Measurements from ENCODE around the gene CLTCL1. TPM values are rescaled to one million over a fixed set of nuclear protein-coding genes. Genes with fewer than 3 reads are reported as not detected.

The CLTCL1 gene
- total and polyA plus RNA-seq, 3 donors from 2014 or later = 46.6 to 107 (median 54.4) TPM

- Histone ChIP-seq H3K4me3 (no peak overlapping the region), H3K36me3 (ENCODE audit: low read depth, missing control alignments) (no peaks in the 10 kb centered on the region), H3K27me3 (no peaks in the 10 kb centered on the region), H3K4me1 (peaks cover 5% of the 10 kb centered on the region), H3K27ac (no peak overlapping the region), H3K9me3 (no peaks in the 10 kb centered on the region)
- TF ChIP-seq POLR2A (IDR thresholded peaks at IDR 0.05) = no peak
- TF ChIP-seq, protein P1, sequence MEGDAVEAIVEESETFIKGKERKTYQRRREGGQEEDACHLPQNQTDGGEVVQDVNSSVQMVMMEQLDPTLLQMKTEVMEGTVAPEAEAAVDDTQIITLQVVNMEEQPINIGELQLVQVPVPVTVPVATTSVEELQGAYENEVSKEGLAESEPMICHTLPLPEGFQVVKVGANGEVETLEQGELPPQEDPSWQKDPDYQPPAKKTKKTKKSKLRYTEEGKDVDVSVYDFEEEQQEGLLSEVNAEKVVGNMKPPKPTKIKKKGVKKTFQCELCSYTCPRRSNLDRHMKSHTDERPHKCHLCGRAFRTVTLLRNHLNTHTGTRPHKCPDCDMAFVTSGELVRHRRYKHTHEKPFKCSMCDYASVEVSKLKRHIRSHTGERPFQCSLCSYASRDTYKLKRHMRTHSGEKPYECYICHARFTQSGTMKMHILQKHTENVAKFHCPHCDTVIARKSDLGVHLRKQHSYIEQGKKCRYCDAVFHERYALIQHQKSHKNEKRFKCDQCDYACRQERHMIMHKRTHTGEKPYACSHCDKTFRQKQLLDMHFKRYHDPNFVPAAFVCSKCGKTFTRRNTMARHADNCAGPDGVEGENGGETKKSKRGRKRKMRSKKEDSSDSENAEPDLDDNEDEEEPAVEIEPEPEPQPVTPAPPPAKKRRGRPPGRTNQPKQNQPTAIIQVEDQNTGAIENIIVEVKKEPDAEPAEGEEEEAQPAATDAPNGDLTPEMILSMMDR (IDR thresholded peaks at IDR 0.05) = no peak
- intact Hi-C loops (cut with DNase I; ENCODE audit: low total_unique reads) = loop anchor here (10.0 kb wide), 1 partner anchor 501 kb away; no protein-coding TSS in a partner anchor
- WGBS, 2 donors = 95 to 97% methylated on average over 10 to 13 of the region's 13 CpGs
- DNase-seq = no peak
These were observed 158.0 kb downstream of the CLTCL1 start for GRCh38 chr22:19133561-19133960.

- no peak for DNase-seq
- Histone ChIP-seq H3K9me3 (no peaks in the 10 kb centered on the region), H3K27me3 (no peaks in the 10 kb centered on the region), H3K27ac (no peak overlapping the region), H3K4me3 (no peak overlapping the region), H3K4me1 (peaks cover 5% of the 10 kb centered on the region), H3K36me3 (ENCODE audit: low read depth, missing control alignments) (no peaks in the 10 kb centered on the region)
- intact Hi-C loops (cut with DNase I; ENCODE audit: low total_unique reads) = loop anchor here (10.0 kb wide), 1 partner anchor 502 kb away; no protein-coding TSS in a partner anchor
- 92 to 96% methylated on average over 6 to 9 of the region's 9 CpGs for WGBS, 2 donors
- TF ChIP-seq POLR2A (IDR thresholded peaks at IDR 0.05) = no peak
- TF ChIP-seq, protein P1 (IDR thresholded peaks at IDR 0.05) = no peak
These were observed 158.7 kb downstream of the CLTCL1 start for GRCh38 chr22:19132693-19133400.

DNA sequence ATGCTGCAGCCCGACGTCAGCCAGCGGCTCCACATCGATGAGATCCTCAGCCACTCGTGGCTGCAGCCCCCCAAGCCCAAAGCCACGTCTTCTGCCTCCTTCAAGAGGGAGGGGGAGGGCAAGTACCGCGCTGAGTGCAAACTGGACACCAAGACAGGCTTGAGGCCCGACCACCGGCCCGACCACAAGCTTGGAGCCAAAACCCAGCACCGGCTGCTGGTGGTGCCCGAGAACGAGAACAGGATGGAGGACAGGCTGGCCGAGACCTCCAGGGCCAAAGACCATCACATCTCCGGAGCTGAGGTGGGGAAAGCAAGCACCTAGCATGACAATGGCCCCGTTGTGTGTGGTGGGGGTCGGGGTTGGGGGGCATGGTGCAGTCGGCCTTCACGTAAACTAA lies 159.4 kb downstream of the CLTCL1 start:
- peaks cover 5% of the 10 kb centered on the region for H3K4me1 ChIP-seq
- 91 to 95% methylated on average over 11 to 20 of the region's 20 CpGs for WGBS, 2 donors
- no peak overlapping the region for H3K27ac ChIP-seq
- no peaks in the 10 kb centered on the region for H3K9me3 ChIP-seq
- H3K27me3 ChIP-seq = no peaks in the 10 kb centered on the region
- H3K4me3 ChIP-seq = no peak overlapping the region
- no peaks in the 10 kb centered on the region for H3K36me3 ChIP-seq (ENCODE audit: low read depth, missing control alignments)
- DNase-seq = no peak
- TF ChIP-seq POLR2A (IDR thresholded peaks at IDR 0.05) = no peak
- TF ChIP-seq, protein P1 (IDR thresholded peaks at IDR 0.05) = no peak
- intact Hi-C loops (cut with DNase I; ENCODE audit: low total_unique reads) = loop anchor here (10.0 kb wide), 1 partner anchor 503 kb away; no protein-coding TSS in a partner anchor

- Histone ChIP-seq H3K4me3 (no peak overlapping the region), H3K4me1 (peaks cover 5% of the 10 kb centered on the region), H3K27me3 (no peaks in the 10 kb centered on the region), H3K36me3 (ENCODE audit: low read depth, missing control alignments) (no peaks in the 10 kb centered on the region), H3K27ac (no peak overlapping the region), H3K9me3 (no peaks in the 10 kb centered on the region)
- intact Hi-C loops (cut with DNase I; ENCODE audit: low total_unique reads) = loop anchor here (10.0 kb wide), 1 partner anchor 503 kb away; no protein-coding TSS in a partner anchor
- 95 to 96% methylated on average over 15 to 19 of the region's 19 CpGs for WGBS, 2 donors
- no peak for DNase-seq
- TF ChIP-seq POLR2A (IDR thresholded peaks at IDR 0.05) = no peak
- TF ChIP-seq, protein P1 (IDR thresholded peaks at IDR 0.05) = no peak
These were observed 159.9 kb downstream of the CLTCL1 start for GRCh38 chr22:19131685-19132015.

Data from testis (tissue), 3 donors.